ENCODE data around the gene CERK. TPM values are rescaled to one million over a fixed set of nuclear protein-coding genes. Genes with fewer than 3 reads are reported as not detected.
"Not testable (repeated sequence)": the region's sequence is repeated elsewhere in the genome, so short reads cannot be mapped to it uniquely, and the experiment has no call there.

CERK gene
- total RNA-seq, 1 experiment from 2014 or later, result 37.7 TPM

DNA sequence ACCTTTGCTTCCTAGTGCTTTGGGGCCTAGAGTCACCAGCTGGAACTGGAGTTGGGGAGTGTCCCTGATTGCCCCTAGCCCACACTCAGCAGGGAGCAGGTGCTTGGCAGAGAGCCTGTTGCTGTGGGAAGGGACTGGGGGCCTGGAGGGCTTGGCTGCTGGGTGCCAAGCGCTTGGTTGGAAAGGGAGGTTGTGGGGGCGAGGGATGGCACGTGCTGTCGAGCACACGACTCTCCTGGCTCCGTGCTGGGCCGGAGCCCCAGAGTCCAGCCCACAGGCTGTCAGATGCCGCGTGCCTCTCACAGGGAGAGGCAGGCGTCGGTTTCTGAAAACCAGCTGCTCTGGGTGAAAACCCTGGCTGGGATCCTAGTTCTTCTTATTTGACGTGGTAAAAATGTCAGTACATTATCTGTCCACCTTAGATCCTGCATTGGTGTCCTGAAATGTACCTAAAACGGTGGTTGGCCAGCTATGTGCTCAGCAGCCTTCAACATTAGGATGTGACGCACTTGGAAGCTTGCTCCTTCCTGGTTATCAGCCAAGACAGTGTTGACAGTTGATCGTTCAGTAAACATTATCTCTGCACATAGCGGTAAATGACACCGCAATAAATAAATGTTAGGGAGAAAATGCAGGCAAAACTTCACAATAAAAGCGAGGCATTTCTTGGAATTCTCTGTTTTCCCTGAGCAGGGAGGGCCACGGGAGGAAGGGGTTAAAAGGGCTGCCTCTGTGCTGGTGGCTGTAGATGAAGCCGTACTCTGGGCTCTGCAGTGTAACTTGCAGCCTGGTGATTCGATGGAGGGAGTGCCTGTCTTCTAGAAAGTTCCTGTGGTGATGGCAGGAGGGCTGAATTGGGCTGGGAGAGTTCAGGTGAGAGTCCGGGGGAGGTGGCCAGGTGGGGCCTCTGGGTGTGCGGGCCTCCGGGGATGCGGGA is 88.6 kb downstream of the CERK start:
- no peak for DNase-seq (ENCODE audit: low read depth)

DNA sequence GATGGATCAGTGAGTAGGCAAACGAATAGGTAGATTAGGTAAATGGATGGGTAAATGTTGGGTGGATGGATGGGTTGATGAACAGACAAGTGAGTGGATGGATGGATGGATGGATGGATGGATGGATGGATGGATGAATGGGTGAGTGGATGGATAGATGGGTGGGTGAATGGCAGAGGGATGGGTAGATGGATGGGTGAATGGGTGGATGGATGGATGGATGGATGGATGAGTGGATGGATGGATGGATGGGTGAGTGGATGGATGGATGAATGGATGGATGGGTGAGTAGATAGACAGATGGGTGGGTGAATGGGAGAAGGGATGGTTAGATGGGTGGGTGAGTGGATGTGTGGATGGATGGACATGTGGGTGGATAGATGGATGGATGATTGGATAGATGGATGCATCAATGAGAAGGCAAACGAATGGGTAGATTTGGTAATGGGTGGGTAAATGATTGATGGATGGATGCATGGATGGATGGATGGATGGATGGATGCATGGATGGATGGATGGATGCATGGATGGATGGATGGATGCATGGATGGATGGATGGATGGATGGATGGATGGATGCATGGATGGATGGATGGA is 89.7 kb downstream of the CERK start:
- DNase-seq (ENCODE audit: low read depth), result not testable (repeated sequence)

DNA sequence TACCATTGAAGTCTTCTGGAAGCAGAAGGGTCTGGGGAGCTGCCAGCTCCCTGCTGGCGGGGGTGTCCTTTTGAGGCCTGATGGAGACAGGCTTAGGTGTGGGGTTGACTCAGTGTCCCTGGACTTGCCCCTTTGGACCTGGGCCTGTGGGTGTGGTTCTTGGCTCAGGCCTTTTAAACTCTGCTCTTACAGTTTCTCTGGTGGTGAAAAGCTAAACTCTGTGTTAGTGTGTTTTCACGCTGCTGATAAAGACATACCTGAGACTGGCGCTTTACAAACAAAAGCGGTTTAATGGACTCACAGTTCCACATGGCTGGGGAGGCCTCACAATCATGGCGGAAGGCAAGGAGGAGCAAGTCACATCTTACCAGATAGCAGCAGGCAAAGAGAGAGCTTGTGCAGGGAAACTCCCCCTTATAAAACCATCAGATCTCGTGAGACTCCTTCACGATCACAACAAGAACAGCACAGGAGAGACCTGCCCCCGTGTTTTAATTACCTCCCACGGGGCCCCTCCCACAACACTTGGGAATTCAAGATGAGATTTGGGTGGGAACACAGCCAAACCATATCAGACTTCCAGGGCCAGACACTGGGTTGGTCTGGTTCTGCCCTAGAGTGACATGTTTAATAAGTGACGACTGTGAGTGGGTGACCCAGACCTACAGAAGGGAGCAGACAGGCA is 91.4 kb downstream of the CERK start:
- DNase-seq (ENCODE audit: low read depth), result no peak

DNA sequence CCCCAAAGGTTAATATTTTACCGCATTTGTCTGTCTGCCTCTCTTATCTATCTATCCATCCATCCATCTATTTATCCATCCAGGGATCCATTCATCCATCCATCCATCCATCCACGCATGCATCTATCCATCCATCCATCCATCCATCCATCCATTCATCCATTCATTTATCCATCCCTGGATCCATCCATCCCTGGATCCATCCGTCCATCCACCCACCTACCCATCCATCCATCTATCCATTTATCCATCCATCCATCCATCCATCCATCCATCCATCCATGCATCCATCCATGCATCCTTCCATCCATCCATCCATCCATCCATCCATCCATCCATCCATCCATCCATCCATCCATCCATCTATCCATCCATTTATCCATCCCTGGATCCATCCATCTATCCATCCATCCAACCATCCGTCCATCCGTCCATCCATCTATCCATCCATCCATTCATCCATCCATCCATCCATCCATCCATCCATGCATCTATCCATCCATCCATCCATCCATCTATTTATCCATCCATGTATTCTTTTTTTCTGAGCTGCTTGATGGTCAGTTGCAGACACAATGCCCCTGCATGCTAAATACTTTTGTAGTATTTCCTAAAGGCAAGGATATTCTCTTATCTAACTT is 95.1 kb downstream of the CERK start:
- not testable (repeated sequence) for DNase-seq (ENCODE audit: low read depth)

DNA sequence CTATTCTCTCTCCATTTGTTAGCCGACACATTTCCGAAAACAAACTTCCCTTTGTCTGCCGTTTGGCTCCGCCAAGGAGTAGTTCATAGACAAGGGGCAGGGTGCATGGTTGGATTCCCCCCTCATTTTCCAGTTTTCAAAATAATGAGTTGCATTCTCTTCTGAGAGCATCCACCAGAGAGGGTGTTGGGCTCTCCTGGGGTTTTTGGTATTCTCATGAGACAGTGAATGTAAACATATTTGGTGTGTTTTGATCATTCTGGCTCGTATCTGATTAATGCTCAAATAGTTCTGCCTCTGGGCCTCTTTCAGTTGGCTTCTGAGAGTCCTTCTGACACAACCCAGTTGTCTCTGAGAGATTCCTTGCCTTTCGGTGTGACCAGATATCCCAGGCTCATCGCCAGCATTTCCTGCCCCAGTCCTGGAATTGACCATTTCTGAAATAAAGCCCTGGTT is 96.2 kb downstream of the CERK start:
- no peak for DNase-seq (ENCODE audit: low read depth)

DNA sequence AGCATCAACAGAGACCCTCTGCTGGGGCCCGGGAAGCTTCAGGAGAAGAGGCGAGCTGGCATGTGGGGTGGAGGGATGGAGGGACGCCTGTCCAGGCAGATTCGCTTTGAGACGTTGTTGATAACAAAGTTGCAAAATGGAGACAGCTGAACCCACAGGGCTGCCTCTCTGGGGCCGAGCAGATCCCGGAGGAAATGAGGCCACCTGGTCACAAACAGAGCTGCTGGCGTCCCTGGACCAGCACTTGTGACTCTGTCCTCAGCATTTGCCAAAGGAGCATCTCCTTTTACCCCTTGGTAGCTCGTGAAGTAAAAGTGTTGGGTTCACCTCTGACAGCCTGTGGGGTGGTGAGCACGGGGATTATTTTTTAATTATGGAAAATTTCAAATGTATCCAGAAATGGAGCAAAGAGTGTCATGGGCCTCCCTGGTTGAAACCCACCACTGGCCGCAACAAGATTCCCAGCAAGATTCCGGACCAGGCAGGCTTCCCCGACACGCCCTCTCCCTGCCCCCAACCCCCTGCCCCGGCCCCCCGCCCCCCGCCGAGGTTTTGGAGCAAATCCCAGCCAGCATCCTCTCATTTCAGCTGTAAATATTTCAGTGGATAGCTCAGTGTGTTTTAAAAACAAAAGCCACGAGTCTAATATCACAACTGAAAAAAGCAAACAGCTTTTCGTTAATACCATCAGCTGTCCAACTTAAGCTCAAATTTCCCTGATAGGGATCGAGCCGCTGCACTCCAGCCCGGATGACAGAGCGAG is 97.6 kb downstream of the CERK start:
- DNase-seq (ENCODE audit: low read depth), result no peak

DNA sequence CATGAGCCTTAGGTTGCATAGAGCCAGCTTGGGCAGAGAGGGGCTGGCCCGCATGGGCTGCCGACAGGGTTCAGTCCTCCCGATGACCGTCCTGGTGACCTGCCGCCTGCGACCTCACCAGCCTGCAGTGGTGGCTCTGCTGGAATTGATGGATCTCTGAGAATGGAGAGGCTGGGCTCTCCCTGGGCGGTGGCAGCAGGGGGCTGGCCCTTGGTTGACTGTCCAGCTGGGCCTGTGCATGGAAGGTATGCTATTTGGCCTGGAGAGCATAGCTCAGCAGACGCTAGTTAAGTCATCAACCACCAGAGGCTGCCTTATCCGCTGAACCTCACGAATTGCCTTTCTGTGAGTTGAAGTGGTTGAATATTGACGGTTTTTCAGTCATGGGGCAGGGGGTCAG is 98.2 kb downstream of the CERK start:
- DNase-seq (ENCODE audit: low read depth), result no peak

DNA sequence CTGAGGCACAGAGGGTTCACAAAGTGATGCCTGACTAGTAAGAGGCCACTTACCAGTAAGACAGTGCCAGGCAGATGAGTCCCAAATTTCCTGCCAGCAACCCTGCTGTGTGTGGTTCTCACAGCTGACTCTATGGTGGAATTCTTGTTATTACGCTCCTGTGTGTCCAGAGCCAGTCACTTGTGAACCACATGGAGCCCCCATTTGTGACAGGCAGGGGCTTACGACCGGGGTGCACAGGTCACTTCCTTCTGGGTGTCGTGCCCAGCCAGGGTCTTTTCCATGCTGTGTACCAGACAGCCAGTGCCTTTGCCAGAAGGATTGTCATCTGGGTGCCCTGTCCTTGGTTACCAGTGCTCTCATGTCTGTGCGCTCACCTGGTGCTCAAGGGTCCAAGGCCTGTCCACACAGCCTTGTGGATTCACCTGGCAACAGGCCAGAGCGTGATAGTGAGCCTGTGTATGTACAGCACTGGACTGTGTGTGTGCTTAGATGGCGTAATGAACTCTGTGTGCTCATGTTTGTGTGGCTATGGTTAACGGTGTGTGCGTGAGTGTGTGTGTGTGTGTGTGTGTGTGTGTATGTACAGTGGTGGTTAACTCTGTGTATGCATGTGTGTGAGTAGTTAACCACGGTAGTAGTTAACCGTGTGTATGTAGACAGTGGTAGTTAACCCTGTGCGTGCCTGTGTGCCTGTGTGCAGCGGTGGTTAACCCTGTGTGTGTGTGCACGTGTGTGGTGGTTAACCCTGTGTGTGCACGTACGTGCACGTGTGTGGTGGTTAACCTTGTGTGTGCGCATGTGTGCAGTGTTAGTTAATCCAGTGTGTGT is 99.2 kb downstream of the CERK start:
- DNase-seq (ENCODE audit: low read depth), result no peak

DNA sequence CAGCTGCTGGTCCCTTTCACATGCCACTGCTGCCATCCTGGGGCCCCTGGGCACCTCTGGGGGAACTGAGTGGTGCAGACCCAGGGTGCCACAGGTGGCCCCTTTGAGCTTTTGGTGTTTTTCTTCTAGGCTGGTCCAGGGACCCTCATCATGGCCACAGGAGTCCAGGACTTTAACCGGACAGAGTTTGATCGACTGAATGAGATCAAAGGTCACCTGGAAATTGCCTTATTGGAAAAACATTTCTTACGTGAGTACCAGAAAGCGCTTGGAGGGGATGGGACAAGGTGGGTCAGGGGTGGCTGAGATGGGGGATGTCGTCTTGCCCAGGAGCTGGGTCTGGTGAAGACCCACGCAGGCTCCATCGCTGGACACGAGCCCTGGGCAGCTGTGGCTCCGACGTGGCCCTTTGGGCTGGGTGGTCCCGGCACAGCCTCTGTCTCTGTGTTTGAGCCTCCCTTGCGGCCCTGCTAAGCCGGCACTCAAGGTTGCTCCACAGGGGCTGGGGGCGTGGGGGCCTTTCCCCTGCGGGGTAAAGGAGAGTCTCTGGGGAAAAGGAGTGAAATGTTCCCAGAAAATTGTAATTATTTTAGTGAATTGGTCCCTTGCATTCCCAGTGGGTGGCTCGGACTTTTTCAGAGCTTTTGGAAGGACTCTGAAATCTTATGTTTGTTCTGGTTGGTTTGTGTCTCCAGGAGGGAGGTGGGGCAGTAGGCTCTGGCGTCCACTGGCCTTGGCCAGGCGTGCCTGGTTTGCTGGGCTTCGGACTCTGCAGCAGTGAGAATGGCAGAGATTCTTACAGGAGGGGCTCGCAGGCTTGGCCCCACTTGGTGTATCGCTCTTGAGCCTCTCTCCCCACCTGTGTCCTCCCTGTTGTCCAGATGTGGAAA is 100.1 kb downstream of the CERK start:
- DNase-seq (ENCODE audit: low read depth), result no peak

DNA sequence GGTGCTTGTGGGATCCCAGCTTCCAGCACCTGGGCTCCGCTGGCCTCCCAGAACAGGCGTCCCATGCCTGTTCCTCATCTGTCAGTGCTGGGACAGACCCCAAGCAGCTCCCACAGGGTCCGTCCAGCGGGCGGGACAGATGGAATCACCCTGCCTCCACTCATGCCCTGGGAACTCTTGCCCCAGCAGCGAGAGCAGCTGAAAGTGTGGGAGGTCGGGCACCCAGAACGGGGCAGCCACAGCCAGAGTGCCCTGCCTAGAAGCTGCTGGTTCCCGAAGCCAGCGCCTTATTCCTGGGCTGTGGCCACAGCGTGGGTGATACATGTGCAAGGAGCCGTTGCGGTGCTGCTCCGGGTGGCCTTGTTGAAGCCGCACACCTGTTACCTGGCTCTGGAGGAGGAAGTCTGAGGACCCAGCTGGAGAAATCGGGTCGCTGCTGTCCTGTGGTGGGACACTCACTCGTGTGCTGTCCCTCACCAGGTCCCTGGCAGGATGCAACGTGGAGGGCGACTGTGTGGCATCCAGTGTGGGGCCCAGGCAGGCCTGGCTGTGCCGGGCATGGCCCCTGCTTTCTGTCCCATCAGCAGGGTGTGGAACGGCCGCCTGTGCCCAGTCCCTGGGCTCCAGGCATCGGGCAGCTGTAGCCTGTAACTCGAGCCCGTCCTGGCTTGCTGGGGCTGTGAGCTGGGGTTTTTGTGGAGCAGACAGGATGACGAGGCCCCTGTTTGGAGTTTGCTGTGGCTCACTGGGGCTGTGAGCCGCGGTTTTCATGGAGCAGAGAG is 101.6 kb downstream of the CERK start:
- no peak for DNase-seq (ENCODE audit: low read depth)

DNA sequence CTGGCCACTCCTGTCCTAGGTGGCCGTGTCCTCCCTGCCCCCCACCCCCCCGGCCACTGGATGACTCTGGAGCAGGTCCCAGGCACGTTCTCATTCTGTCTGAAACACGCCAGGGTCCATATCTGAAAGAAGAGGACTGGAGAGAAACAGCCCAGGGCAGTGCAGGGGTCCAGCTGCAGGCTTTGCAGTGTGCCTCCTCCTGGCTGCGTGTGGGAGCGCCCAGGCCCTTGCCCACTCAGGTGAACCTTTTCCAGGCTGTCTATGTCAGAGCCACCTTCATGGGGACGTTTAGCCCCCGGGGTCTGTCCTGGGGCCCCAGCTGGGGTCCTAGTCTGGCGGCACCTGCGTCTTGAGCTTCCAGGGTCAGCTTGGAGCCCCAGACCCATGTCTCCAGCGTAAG is 102.3 kb downstream of the CERK start:
- no peak for DNase-seq (ENCODE audit: low read depth)

DNA sequence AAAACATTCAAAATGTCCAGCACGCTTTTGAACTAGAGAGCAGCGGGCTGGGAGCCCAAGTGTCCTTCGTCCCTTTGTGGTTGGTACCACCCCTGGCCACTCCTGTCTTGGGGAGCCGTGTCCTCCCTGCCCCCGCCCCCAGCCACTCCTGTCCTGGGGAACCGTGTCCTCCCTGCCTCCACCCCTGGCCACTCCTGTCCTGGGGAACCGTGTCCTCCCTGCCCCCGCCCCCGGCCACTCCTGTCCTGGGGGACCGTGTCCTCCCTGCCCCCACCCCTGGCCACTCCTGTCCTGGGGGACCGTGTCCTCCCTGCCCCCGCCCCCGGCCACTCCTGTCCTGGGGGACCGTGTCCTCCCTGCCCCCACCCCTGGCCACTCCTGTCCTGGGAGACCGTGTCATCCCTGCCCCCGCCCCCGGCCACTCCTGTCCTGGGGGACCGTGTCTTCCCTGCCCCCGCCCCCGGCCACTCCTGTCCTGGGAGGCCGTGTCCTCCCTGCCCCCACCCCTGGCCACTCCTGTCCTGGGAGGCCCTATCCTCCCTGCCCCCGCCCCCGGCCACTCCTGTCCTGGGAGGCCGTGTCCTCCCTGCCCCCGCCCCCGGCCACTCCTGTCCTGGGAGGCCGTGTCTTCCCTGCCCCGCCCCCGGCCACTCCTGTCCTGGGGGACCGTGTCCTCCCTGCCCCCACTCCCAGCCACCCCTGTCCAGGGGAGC is 102.9 kb downstream of the CERK start:
- DNase-seq (ENCODE audit: low read depth), result not testable (repeated sequence)

Other genes with a start within 250 kb of the CERK start
- 2.9 and 4.3 TPM in 2 replicates for gene CELSR1, start 200.6 kb downstream of the CERK start, total RNA-seq (2014; rRNA removed; shearing (Covaris generic))
- 8.3 and 15.4 TPM in 2 replicates for gene GRAMD4, start 117.9 kb downstream of the CERK start, total RNA-seq (2014; rRNA removed; shearing (Covaris generic))
- gene TBC1D22A, start 24.4 kb upstream of the CERK start, total RNA-seq (2014; rRNA removed; shearing (Covaris generic)), result 6.7 and 8.7 TPM in 2 replicates